OCI-LY3 (cell line): ENCODE data around the gene GATA5.

ENCODE experiments used
- H2AFZ ChIP-seq: fragments of 200-600, 300-600 bp; shearing (Covaris generic); 2 replicates; pipeline ENCODE4 v1.6.0; 2014; ENCODE audit warnings: antibody characterized with exemption, low read depth, low read length
- H3K27ac ChIP-seq: fragments of 200-600, 300-600 bp; sonication (generic); 2 replicates; pipeline ENCODE4 v1.5.1; 2014; ENCODE audit warnings: mild to moderate bottlenecking, low read length, moderate library complexity, mixed read lengths
- H3K27me3 ChIP-seq: fragments of 200-600, 300-600 bp; sonication (generic); 2 replicates; pipeline ENCODE4 v1.6.1; 2014; ENCODE audit warnings: low read depth, low read length, mixed read lengths
- H3K36me3 ChIP-seq: fragments of 200-600, 300-600 bp; sonication (generic); replicated peaks from 2 replicates; pipeline ENCODE3; 2014; ENCODE audit warnings: low read depth, low read length, mixed read lengths
- H3K4me1 ChIP-seq: fragments of 300-600, 200-600 bp; sonication (generic); 2 replicates; pipeline ENCODE4 v1.6.1; 2014; ENCODE audit warnings: low read length, mixed read lengths
- H3K4me2 ChIP-seq: fragments of 200-600, 300-600 bp; sonication (generic); 2 replicates; pipeline ENCODE4 v1.6.1; 2014; ENCODE audit warnings: low read length, mixed read lengths
- H3K4me3 ChIP-seq: fragments of 300-600, 200-600 bp; sonication (generic); 2 replicates; pipeline ENCODE4 v1.5.1; 2014; ENCODE audit warnings: antibody characterized with exemption, mild to moderate bottlenecking, low read length, moderate library complexity
- H3K79me2 ChIP-seq: fragments of 300-600, 200-600 bp; shearing (Covaris generic); 2 replicates; pipeline ENCODE4 v1.6.1; 2014; ENCODE audit warnings: mild to moderate bottlenecking, low read length, mixed read lengths
- H3K9ac ChIP-seq: fragments of 300-600, 200-600 bp; shearing (Covaris generic); 2 replicates; pipeline ENCODE4 v1.6.0; 2014; ENCODE audit warnings: mild to moderate bottlenecking, low read length, moderate library complexity
- H3K9me3 ChIP-seq: fragments of 200-600, 300-600 bp; shearing (Covaris generic); 2 replicates; pipeline ENCODE4 v1.6.1; 2014; ENCODE audit warnings: low read length, mixed read lengths; ENCODE audit not compliant: insufficient read depth
- H4K20me1 ChIP-seq: fragments of 200-600, 300-600 bp; sonication (generic); 2 replicates; pipeline ENCODE4 v1.6.1; 2016; ENCODE audit warnings: low read length, mixed read lengths; ENCODE audit not compliant: insufficient read depth
- EZH2phosphoT487 ChIP-seq: fragments of 200-600 bp; shearing (Covaris generic); IDR thresholded peaks from 2 replicates; pipeline ENCODE4 v1.6.1; 2018; ENCODE audit warnings: antibody characterized with exemption, mixed run types, low read depth
- TF ChIP-seq, protein P1 (sequence below): fragments of 200-600, 300-600 bp; sonication (generic); IDR thresholded peaks from 2 replicates; pipeline ENCODE4 v1.5.1; 2014; ENCODE audit warnings: antibody characterized with exemption, low read length, low read depth

Gene GATA5

GRCh38 chr20:62430866-62431447, 44.8 kb downstream of the GATA5 start:
- no peak overlapping the region for H3K4me3 ChIP-seq
- H2AFZ ChIP-seq: no peak overlapping the region
- H3K27me3 ChIP-seq: peaks cover 22% of the 10 kb centered on the region
- TF ChIP-seq, protein P1, sequence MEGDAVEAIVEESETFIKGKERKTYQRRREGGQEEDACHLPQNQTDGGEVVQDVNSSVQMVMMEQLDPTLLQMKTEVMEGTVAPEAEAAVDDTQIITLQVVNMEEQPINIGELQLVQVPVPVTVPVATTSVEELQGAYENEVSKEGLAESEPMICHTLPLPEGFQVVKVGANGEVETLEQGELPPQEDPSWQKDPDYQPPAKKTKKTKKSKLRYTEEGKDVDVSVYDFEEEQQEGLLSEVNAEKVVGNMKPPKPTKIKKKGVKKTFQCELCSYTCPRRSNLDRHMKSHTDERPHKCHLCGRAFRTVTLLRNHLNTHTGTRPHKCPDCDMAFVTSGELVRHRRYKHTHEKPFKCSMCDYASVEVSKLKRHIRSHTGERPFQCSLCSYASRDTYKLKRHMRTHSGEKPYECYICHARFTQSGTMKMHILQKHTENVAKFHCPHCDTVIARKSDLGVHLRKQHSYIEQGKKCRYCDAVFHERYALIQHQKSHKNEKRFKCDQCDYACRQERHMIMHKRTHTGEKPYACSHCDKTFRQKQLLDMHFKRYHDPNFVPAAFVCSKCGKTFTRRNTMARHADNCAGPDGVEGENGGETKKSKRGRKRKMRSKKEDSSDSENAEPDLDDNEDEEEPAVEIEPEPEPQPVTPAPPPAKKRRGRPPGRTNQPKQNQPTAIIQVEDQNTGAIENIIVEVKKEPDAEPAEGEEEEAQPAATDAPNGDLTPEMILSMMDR: no peak
- no peak for TF ChIP-seq EZH2phosphoT487
- H3K9ac ChIP-seq: no peak overlapping the region
- no peaks in the 10 kb centered on the region for H3K9me3 ChIP-seq
- H4K20me1 ChIP-seq: no peaks in the 10 kb centered on the region
- no peaks in the 10 kb centered on the region for H3K36me3 ChIP-seq
- H3K4me1 ChIP-seq: no peaks in the 10 kb centered on the region
- H3K27ac ChIP-seq: no peak overlapping the region
- H3K79me2 ChIP-seq: no peaks in the 10 kb centered on the region
- H3K4me2 ChIP-seq: no peak overlapping the region

DNA sequence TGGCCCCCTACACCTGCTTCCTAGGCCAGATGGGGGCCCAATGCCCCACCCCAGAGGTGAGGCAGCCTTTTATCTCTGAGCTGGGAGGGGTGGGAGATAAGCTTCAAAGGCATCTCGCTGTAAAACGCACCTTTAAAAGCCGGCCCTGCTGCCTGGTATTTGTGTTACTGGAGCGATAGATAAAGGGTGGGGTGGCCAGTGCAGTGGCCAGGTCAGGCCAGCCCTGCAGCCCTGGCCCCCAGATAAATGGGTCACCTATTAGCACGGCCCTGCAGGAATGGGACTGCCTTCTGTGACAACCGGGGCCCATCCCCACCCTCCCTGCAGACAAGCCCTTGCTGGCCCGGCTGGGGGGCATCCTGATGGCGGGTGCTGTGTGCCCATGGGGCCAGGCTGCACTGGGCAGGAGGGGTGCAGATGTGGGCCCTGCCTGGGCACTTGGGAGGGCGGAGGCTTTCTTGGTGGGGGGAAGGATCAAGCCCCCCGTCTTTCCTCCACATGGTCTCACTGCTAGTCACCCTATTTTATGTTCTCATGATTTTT, 45.4 kb downstream of the GATA5 start:
- no peak overlapping the region for H3K27ac ChIP-seq
- H3K4me3 ChIP-seq: no peak overlapping the region

DNA sequence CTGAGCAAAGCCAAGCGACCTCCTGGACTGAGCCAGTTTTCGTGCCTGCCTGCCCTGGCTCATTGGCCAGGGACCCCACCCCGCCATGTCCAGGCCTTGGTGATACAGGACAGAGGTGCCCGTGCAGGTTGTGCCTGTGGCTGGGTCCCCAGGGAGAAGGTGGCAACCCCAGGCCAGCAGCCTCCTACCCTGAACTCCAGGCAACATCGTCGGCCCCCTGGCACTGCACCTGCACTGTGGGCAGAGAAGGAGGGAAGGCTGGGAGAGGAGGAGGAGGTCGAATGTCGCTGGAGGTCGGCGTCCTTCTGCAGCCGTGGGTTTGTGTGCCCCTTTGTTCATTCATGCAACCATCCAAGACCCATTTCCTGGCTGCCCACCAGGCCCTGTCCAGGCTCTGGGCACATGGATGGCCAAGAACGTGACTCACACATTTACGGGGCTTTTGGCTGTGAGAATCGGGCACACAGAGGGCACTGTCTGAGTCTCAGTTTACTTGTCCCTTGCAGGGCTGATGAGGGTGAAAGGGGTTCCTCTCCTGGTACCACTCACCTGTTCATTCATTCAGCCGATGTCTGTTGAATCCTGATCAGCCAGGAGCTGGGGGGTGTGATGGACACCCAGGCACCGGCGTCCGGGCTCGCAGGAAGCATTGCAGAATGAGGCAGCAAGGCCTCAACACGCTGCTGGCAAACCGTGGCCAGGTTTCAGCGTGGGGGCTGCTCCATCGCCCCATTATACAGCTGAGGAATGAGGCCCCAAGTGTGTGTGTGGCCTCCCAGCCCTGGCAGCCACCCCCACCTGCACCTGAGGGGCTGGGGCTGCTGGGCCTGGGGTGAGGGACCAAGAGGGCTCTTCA, 46.1 kb downstream of the GATA5 start:
- no peaks in the 10 kb centered on the region for H3K4me1 ChIP-seq
- TF ChIP-seq, protein P1: no peak
- TF ChIP-seq EZH2phosphoT487: no peak
- H3K79me2 ChIP-seq: no peaks in the 10 kb centered on the region
- H3K4me3 ChIP-seq: no peak overlapping the region
- no peak overlapping the region for H3K4me2 ChIP-seq
- H3K9me3 ChIP-seq: no peaks in the 10 kb centered on the region
- no peaks in the 10 kb centered on the region for H4K20me1 ChIP-seq
- H3K36me3 ChIP-seq: no peaks in the 10 kb centered on the region
- H2AFZ ChIP-seq: no peak overlapping the region
- H3K27ac ChIP-seq: no peak overlapping the region
- H3K27me3 ChIP-seq: peaks cover 10% of the 10 kb centered on the region
- no peak overlapping the region for H3K9ac ChIP-seq

More for the DNA sequence above, 45.4 kb downstream of the GATA5 start:
- Histone ChIP-seq H3K36me3 (no peaks in the 10 kb centered on the region), H2AFZ (no peak overlapping the region), H3K27me3 (peaks cover 17% of the 10 kb centered on the region), H4K20me1 (no peaks in the 10 kb centered on the region), H3K9me3 (no peaks in the 10 kb centered on the region), H3K9ac (no peak overlapping the region), H3K79me2 (no peaks in the 10 kb centered on the region), H3K4me2 (no peak overlapping the region), H3K4me1 (no peaks in the 10 kb centered on the region)
- TF ChIP-seq EZH2phosphoT487: no peak
- TF ChIP-seq, protein P1: no peak
